ENCODE measurements around the gene KCTD18.

Gene KCTD18

DNA sequence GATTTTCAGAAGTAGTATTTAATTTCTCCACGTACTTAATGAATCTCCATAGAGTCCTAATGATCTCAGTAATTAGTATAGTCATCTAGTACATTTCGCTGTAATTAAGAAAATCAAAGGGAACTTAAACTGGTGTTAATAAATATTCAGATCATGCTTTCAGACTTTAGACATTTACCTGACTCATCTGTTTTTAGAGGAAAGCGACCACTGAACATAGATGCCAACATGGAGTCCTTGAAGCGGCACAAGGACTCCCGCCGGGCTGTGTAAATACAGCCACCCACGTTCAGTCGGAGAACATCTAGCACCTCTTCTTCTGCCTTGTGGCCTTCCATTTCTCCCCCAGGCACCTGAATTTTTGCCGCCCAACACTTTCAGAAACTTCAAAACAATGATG, 3.2 kb downstream of the KCTD18 start:
- no peak for DNase-seq (ENCODE audit: low spot score in 2 of 2)
- H3K36me3 ChIP-seq (replicated peaks) = no peaks in the 10 kb centered on the region
- H3K9me3 ChIP-seq = no peaks in the 10 kb centered on the region
- in situ Hi-C loops (cut with MboI; ENCODE audit: low sequenced_read_pairs) = no loop called here
- H3K4me3 ChIP-seq = no peak overlapping the region
- H3K27me3 ChIP-seq (ENCODE audit: low read depth) = no peaks in the 10 kb centered on the region
- H3K4me1 ChIP-seq = no peaks in the 10 kb centered on the region; the same call in 1 of the 2 replicates

DNA sequence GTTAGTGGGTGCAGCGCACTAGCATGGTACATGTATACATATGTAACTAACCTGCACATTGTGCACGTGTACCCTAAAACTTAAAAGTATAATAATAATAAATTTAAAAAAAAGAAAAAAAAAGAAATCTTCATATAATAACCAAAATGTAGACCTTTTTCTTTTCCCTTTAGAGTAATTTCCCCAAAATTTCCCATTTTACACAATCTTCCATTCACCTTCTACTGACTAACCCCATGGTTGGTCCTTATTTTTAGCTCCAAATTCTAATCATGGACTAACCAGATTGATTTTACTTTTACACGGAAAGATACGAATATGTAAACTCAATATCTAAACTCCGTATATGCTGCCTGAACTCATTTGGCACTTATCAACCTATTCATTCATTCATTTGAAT, 7.7 kb downstream of the KCTD18 start:
- H3K27me3 ChIP-seq (ENCODE audit: low read depth) = no peaks in the 10 kb centered on the region
- no peak for DNase-seq (ENCODE audit: low spot score in 2 of 2)
- in situ Hi-C loops (cut with MboI; ENCODE audit: low sequenced_read_pairs) = no loop called here
- H3K4me1 ChIP-seq = no peaks in the 10 kb centered on the region
- H3K36me3 ChIP-seq (replicated peaks) = no peaks in the 10 kb centered on the region
- H3K4me3 ChIP-seq = no peak overlapping the region
- no peaks in the 10 kb centered on the region for H3K9me3 ChIP-seq

DNA sequence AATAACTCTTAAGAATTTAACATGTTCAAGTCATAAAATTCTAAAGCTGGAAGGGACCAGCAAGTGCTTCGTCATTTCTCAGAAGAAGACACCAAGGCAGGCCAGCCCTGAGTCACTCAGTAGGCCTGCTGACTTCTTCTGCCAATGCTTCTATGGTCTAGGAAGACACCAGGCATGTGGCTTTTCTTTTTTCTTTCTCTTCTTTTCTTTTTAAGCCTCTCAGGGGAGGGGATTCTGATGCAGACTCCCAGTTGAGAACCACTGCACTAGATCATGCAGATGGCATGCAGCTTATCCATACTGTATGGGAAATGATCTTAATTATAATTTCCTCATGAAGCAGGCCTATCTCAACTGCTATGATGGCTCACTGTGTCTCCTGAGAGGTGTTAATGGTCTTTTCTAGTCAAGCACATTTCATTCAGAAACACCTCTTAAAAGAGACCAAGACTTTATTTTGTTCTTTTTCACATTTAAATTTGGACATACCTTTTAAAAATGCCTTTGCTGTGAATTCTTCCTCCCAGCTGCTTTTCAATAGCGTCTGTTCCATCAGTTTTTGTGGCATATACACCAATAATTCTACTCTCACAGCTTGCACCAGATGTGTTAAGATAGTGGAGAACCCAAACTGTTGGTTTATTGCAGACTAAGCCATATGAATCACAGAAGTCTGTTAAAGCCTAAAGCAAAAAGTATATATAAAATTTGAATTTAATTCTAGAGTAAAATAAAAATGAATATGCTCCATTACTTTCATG, 11.3 kb downstream of the KCTD18 start:
- in situ Hi-C loops (cut with MboI; ENCODE audit: low sequenced_read_pairs) = no loop called here
- no peaks in the 10 kb centered on the region for H3K36me3 ChIP-seq (replicated peaks)
- no peaks in the 10 kb centered on the region for H3K27me3 ChIP-seq (ENCODE audit: low read depth)

DNA sequence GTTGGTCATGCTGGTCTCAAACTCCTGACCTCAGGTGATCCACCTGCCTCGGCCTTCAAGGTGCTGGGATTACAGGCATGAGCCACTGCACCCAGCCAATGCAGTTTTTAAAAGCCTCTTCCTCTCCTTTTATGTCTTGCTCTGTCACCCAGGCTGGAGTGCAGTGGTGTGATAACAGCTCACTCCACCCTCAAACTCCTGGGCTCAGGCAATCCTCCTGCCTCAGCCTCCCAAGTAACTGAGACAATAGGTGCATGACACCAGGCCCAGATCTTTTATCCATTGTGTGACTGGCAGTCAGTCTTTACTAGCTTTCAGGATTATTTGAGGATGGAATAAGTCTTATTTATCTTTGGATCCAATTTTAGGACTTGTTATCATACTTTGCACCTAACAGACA, 13.2 kb downstream of the KCTD18 start:
- Histone ChIP-seq H3K4me3 (no peak overlapping the region), H3K4me1 (no peaks in the 10 kb centered on the region), H3K27me3 (ENCODE audit: low read depth) (no peaks in the 10 kb centered on the region), H3K36me3 (replicated peaks) (no peaks in the 10 kb centered on the region), H3K9me3 (no peaks in the 10 kb centered on the region)
- no peak for DNase-seq (ENCODE audit: low spot score in 2 of 2)
- in situ Hi-C loops (cut with MboI; ENCODE audit: low sequenced_read_pairs) = no loop called here

More for the DNA sequence above, 11.3 kb downstream of the KCTD18 start:
- Histone ChIP-seq H3K9me3 (no peaks in the 10 kb centered on the region), H3K4me1 (no peaks in the 10 kb centered on the region), H3K4me3 (no peak overlapping the region)
- DNase-seq (ENCODE audit: low spot score in 2 of 2) = no peak

DNA sequence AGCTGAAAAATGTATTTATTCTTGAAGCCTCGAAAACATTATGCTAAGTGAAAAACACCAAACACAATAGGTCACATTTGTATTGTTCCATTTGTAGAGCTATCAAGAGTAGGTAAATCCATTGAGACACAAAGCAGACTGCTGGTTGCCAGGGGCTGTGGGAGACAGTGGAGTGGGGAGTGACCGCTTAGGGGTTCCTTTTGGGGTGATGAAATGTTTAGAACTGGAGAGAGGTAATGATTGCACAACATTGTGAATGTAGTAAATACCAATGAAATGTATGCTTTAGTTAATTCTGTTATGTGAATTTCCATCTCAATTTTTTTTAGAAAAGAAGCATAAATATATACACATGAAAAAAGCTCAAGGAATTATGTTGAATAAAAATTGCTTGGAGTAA, 15.8 kb downstream of the KCTD18 start:
- no peaks in the 10 kb centered on the region for H3K4me1 ChIP-seq
- DNase-seq (ENCODE audit: low spot score in 2 of 2) = no peak
- H3K4me3 ChIP-seq = no peak overlapping the region
- in situ Hi-C loops (cut with MboI; ENCODE audit: low sequenced_read_pairs) = no loop called here
- H3K27me3 ChIP-seq (ENCODE audit: low read depth) = no peaks in the 10 kb centered on the region
- no peaks in the 10 kb centered on the region for H3K36me3 ChIP-seq (replicated peaks)
- no peaks in the 10 kb centered on the region for H3K9me3 ChIP-seq

DNA sequence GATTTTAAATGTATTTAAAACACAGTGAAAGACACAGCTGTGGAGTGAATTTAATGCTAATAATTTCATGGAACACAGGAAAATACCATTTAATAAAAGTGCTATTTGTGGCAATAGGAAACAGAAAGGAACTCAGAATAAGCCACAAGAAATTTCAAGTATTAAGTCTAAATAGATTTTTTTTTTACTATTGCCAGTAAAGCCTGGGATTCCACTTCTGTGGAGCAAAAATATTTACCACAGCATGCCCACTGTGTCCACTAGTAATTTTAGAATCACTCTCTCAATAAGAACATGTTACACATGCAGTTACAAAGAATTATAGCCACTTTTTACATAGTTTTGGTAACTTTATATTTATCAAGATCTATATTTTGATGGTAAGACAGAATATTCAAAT, 17.2 kb downstream of the KCTD18 start:
- no peaks in the 10 kb centered on the region for H3K4me1 ChIP-seq
- DNase-seq (ENCODE audit: low spot score in 2 of 2) = no peak
- no peak overlapping the region for H3K4me3 ChIP-seq
- H3K9me3 ChIP-seq = no peaks in the 10 kb centered on the region
- H3K27me3 ChIP-seq (ENCODE audit: low read depth) = no peaks in the 10 kb centered on the region
- no peaks in the 10 kb centered on the region for H3K36me3 ChIP-seq (replicated peaks)
- in situ Hi-C loops (cut with MboI; ENCODE audit: low sequenced_read_pairs) = no loop called here

DNA sequence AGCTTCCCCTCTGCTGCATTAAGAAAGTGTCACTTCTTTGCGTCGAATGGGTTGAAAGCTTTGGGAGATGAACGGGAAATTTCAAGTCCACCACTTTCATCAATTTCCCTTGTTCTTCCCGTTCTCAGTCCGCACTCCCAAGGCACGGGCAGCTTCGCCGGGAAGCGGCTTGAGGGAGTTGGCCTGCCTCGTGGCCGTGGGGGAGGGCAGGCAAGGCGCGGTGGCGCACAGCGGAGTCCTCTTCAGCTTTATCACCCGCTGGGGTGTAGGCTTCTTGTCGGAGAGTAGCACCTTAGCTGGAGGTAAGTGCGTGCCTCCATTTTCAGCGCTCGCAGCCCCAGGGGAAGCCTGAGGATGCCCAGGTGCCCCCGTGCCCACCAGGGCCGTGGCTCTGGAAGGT, 19.9 kb downstream of the KCTD18 start:
- in situ Hi-C loops (cut with MboI; ENCODE audit: low sequenced_read_pairs) = no loop called here
- DNase-seq (ENCODE audit: low spot score in 2 of 2) = no peak
- Histone ChIP-seq H3K27me3 (ENCODE audit: low read depth) (no peaks in the 10 kb centered on the region), H3K4me3 (no peak overlapping the region), H3K36me3 (replicated peaks) (no peaks in the 10 kb centered on the region), H3K4me1 (no peaks in the 10 kb centered on the region), H3K9me3 (no peaks in the 10 kb centered on the region)

DNA sequence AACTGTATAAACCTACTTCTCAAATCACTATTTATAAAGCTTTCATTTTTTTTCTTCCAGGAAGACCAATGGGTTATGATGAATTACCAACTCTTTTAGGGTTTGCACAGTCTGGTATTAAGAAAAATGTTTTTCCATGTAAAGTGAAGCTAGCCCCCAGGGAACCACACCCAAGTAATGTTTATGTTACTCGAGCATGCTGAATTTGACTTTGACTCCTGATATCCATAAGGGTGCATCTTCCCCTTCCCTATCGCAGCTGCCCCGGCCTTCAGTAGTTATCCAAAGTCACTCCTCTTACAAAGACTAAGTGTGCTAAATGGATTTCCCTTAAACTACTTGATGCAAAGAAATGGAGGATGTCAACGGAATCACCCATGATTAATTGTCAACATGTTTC, 21.7 kb downstream of the KCTD18 start:
- Histone ChIP-seq H3K4me1 (no peaks in the 10 kb centered on the region), H3K4me3 (no peak overlapping the region), H3K27me3 (ENCODE audit: low read depth) (no peaks in the 10 kb centered on the region), H3K36me3 (replicated peaks) (no peaks in the 10 kb centered on the region), H3K9me3 (no peaks in the 10 kb centered on the region)
- in situ Hi-C loops (cut with MboI; ENCODE audit: low sequenced_read_pairs) = no loop called here
- DNase-seq (ENCODE audit: low spot score in 2 of 2) = no peak

DNA sequence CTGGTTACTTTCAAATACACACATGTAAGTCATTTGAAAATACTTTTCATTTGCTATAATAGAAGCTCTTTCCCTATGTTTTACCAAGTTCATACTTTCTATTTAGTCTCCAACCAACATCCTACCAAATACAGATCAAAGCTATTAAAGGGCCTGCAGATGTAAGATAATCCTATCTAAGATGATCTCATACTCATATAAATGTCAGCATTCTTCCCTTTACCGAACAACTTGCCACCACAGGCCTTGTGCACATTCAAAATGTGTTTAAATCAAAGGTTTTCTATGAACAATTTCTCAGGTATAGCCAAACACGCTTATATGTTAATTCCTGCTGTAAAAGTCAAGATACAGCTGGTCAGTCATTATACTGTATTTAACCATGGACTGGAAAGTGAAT, 23.3 kb downstream of the KCTD18 start:
- H3K9me3 ChIP-seq = no peaks in the 10 kb centered on the region
- H3K4me1 ChIP-seq = no peaks in the 10 kb centered on the region
- no peak for DNase-seq (ENCODE audit: low spot score in 2 of 2)
- H3K36me3 ChIP-seq (replicated peaks) = no peaks in the 10 kb centered on the region
- in situ Hi-C loops (cut with MboI; ENCODE audit: low sequenced_read_pairs) = no loop called here
- H3K27me3 ChIP-seq (ENCODE audit: low read depth) = no peaks in the 10 kb centered on the region
- no peak overlapping the region for H3K4me3 ChIP-seq

DNA sequence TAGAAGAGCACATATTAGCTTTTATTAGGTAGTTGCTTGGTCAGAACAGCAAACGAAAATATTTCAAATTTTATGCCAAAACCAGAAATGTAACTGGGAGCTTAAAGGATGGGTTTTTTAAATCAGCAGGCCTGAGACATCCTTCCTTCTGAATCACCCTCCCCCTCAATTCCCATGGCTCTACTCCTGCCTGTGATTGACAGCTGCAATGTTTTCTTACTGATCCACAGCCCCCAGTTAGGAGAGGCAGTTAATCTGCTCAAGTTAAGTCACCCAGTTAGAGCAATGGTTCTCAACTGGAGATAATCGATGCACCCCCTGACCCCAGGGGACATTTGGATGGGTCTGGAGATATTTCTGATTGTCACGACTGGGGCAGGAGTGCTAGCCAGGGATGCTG, 24.9 kb downstream of the KCTD18 start:
- H3K36me3 ChIP-seq (replicated peaks) = no peaks in the 10 kb centered on the region
- no peak overlapping the region for H3K4me3 ChIP-seq
- H3K27me3 ChIP-seq (ENCODE audit: low read depth) = no peaks in the 10 kb centered on the region
- in situ Hi-C loops (cut with MboI; ENCODE audit: low sequenced_read_pairs) = no loop called here
- DNase-seq (ENCODE audit: low spot score in 2 of 2) = no peak
- no peaks in the 10 kb centered on the region for H3K9me3 ChIP-seq
- no peaks in the 10 kb centered on the region for H3K4me1 ChIP-seq

DNA sequence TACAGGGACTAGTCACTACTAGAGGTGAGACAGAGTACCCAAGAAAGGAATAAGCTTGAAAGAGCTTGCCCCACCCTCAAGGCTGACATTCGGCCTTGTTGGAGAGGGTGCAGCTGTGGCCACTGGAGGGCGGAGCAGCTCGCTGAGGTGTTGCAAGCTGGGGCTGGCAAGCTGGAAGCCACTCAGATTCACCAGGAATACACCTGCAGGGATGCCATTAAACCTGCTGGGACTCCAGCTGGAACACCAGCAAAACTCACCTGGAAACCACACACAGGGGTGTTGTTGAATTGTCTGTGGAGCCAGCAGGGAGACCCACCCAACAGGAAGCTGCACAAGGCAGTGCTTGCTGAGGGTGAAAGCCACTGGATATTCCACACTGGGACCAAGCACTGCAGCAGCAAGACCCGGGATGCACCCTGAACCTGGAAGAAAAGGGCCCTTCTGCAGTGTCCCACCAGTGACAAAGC, 26.1 kb downstream of the KCTD18 start:
- H3K4me1 ChIP-seq = no peaks in the 10 kb centered on the region
- no peaks in the 10 kb centered on the region for H3K27me3 ChIP-seq (ENCODE audit: low read depth)
- in situ Hi-C loops (cut with MboI; ENCODE audit: low sequenced_read_pairs) = no loop called here
- H3K9me3 ChIP-seq = no peaks in the 10 kb centered on the region
- no peaks in the 10 kb centered on the region for H3K36me3 ChIP-seq (replicated peaks)
- peak; percentile 8 to 65 for DNase-seq (ENCODE audit: low spot score in 2 of 2)
- no peak overlapping the region for H3K4me3 ChIP-seq

DNA sequence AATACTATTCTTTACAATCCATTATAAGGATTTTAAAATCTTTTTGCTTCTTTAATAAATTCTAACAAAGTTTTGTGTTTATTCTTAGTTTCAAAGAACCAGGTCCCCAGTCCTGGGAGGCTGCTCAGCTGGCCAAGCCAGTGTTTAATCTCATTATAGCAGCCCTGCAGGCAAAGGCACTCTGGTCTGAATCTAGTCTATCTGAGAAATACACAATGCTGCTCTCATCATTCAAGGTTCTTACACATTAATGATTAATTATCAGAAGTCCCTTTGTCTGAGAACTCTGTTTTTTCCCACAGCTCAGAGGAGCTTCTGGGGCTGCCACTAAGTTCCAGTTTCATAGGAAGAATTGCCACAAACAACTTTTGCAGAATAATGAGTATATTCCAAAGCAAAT, 27.7 kb downstream of the KCTD18 start:
- H3K36me3 ChIP-seq (replicated peaks) = 0 out of 2 replicates have a peak, but pooled peaks cover 6% of the 10 kb centered on the region
- no peaks in the 10 kb centered on the region for H3K9me3 ChIP-seq
- H3K4me1 ChIP-seq = no peaks in the 10 kb centered on the region
- in situ Hi-C loops (cut with MboI; ENCODE audit: low sequenced_read_pairs) = no loop called here
- no peaks in the 10 kb centered on the region for H3K27me3 ChIP-seq (ENCODE audit: low read depth)
- no peak for DNase-seq (ENCODE audit: low spot score in 2 of 2)
- H3K4me3 ChIP-seq = no peak overlapping the region

DNA sequence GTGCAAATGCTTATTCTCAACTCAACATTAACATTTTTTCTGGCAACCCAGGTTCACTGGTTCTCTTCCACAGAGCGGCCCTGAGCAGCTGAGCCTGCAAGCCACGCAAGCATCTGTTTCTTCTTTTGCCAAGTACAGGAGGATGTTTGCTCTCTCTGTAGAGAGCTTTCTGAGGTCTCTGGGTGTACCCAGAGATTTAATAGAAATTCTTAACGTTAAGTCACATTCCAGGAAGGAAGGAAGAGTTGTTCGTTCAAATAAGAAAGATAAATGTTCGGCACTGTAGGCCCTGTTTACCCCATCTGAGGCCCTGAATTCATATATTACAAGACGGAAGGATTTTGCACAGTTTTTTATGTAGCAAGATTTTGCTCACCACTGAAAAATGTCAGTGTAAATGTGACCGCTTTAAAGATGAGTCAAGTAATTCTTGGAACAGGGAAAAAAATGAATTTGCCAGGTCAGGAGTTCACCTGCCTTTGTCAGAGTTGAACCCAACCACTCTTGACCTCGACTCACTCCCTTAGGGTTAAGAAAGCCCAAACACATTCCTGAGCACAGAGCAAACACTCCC, 30.1 kb downstream of the KCTD18 start:
- Histone ChIP-seq H3K4me3 (no peak overlapping the region), H3K27me3 (ENCODE audit: low read depth) (no peaks in the 10 kb centered on the region), H3K9me3 (no peaks in the 10 kb centered on the region), H3K4me1 (no peaks in the 10 kb centered on the region), H3K36me3 (replicated peaks) (0 out of 2 replicates have a peak, but pooled peaks cover 6% of the 10 kb centered on the region)
- no peak for DNase-seq (ENCODE audit: low spot score in 2 of 2)
- in situ Hi-C loops (cut with MboI; ENCODE audit: low sequenced_read_pairs) = loop anchor here (10.0 kb wide), 1 partner anchor 165 kb away; no protein-coding TSS in a partner anchor

DNA sequence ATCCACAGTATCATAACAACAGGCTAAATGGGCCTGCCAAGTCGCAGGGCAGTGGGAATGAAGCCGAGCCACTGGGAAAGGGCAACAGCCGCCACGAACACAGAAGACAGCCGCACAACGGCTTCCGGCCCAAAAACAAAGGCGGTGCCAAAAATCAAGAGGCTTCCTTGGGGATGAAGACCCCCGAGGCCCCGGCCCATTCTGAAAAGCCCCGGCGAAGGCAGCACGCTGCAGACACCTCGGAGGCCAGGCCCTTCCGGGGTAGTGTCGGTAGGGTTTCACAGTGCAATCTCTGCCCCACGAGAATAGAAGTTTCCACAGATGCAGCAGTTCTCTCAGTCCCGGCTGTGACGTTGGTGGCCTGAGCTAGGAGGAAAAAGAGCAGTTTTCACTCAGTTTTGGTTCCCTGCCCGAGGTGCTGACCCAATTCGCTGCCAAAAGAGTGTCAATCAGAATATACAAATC, 32.2 kb downstream of the KCTD18 start:
- H3K4me1 ChIP-seq = no peaks in the 10 kb centered on the region
- no peaks in the 10 kb centered on the region for H3K27me3 ChIP-seq (ENCODE audit: low read depth)
- H3K4me3 ChIP-seq = no peak overlapping the region
- H3K36me3 ChIP-seq (replicated peaks) = 0 out of 2 replicates have a peak, but pooled peaks cover 6% of the 10 kb centered on the region
- DNase-seq (ENCODE audit: low spot score in 2 of 2) = no peak
- in situ Hi-C loops (cut with MboI; ENCODE audit: low sequenced_read_pairs) = loop anchor here (10.0 kb wide), 1 partner anchor 163 kb away; no protein-coding TSS in a partner anchor
- H3K9me3 ChIP-seq = no peaks in the 10 kb centered on the region
